Left renal pelvis (tissue), 4 donors: Measurements from ENCODE around the gene GABRB1. TPM values are rescaled to one million over a fixed set of nuclear protein-coding genes. Genes with fewer than 3 reads are reported as not detected.

Experiments used
- DNase-seq, 4 donors: peaks; one replicate each; pipeline ENCODE4 v3.0.0-alpha.2; 2013; ENCODE audit warnings: low read depth in 4 of 4, low spot score in 3 of 4
- polyA plus RNA-seq, 4 donors: library from polyadenylated mRNA; unstranded; fragments of 120-200 nt; gene quantifications; one replicate each; pipeline ENCODE4 v1.2.1, GENCODE V29; 2013; ENCODE audit not compliant: insufficient read length in 4 of 4

Gene GABRB1
- polyA plus RNA-seq, 4 donors: 0.50 to 1.0 (median 0.83) TPM; not detected in 1

DNA sequence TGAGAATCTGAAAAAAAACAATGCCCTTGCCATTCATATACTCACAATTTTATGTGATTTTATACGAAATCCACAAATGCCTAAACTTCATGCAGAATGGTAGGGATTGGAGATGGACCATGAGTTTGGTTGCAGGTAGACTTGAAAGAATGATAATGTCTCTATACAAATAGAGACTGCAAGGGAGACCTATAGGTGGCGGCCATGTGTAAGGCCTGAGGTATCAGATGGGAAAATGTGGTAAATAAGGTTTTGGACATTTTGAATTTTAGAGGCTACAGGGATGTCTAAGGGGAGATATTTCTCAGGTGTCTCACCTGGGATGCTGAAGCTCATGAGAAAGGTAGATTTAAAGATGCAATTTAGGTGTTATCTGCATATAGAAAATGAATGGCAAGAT, 78.0 kb downstream of the GABRB1 start:
- no peak for DNase-seq

DNA sequence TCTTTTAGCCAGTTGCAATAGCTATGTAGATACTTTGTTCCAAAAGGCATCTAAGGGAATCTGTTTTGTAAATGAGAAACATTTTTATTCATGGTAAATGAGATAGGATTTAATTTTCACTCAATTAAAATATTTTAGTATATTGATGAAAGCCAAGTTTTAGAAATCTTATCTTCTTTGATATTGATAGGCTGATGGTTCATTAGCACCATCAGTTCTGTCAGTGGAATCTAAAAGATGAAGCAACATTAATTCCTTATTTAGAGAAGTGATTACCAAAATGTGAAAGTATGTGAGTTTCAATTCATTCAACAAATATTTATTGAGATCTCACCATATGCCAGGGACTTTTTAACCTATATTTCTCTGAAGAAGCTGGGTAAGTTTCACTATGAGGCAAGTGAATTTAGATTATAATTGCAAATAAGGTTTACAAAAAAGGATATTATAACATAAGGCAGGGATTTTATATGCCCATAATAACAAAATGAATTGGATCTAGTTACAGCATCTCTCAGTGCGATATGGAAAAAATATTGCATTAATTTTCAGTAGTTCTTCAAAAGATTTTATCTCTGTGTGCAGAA, 79.3 kb downstream of the GABRB1 start:
- DNase-seq: no peak

GRCh38 chr4:47118192-47118929, 87.0 kb downstream of the GABRB1 start:
- DNase-seq: no peak

GRCh38 chr4:47120783-47121182, 89.4 kb downstream of the GABRB1 start:
- no peak for DNase-seq

GRCh38 chr4:47122592-47123291, 91.4 kb downstream of the GABRB1 start:
- peak; percentile 41 to 61 (median 57) for DNase-seq

- no peak for DNase-seq
Observed at GRCh38 chr4:47128991-47129390, 97.6 kb downstream of the GABRB1 start.

DNA sequence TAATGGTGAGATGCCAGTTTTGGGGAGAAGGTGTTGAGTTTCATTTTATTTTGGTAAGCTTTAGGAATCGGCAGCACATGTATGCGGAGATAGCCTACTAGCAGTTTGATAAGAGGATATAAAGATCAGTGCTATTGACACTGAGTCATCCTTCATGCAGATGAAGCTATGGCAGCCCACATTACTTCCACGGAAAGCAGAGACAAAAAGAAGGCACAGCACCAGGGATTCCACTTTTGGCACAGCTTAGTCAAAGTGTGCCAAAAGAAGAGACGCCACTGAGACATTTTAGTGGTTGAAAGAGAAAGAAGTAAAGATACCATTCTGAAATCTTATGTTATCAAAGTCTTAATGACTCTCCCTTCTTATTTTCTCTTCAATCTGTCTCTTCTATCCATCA, 103.8 kb downstream of the GABRB1 start:
- DNase-seq: no peak

- no peak for DNase-seq
Observed at GRCh38 chr4:47143261-47143660, 111.9 kb downstream of the GABRB1 start.

DNA sequence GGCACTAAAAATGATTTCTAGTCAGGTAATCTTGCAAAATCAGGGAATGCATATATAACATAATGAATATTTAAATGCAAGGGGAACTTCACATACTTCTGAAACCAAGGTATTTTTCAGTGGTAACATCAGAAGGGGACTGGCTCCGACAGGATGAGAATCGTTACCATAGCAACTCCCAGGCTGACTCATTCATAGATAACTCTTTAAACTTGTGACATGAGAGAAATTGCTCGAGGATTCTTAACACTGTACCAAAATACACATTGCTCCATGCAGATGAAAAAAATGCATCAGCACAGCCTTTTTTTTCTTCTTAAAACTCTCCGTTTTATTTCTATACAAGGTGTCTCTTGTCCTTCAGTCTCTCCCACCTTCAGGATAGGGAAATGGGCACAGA, 114.3 kb downstream of the GABRB1 start:
- DNase-seq: no peak

GRCh38 chr4:47154816-47155370, 123.5 kb downstream of the GABRB1 start:
- no peak for DNase-seq

- no peak for DNase-seq
Observed at GRCh38 chr4:47155919-47156318, 124.6 kb downstream of the GABRB1 start.

DNA sequence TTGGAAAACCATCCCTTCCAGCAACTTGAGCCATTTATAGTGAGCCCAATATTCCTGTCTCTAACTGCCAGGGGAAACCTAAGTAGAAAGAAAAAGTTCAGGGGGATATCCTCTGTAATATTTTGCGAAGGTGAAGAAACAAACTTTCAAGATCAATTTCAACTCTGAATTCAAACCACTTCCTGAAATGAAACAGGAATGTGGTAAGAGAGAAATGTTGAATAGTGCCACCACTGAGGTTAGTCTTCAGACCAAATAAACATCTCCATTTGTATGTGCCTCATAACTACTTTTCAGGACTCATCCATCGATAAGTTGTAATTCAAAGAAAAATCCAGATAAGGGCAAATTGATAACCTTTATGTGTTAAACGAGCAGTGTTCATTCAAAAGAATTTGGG, 128.7 kb downstream of the GABRB1 start:
- no peak for DNase-seq

DNA sequence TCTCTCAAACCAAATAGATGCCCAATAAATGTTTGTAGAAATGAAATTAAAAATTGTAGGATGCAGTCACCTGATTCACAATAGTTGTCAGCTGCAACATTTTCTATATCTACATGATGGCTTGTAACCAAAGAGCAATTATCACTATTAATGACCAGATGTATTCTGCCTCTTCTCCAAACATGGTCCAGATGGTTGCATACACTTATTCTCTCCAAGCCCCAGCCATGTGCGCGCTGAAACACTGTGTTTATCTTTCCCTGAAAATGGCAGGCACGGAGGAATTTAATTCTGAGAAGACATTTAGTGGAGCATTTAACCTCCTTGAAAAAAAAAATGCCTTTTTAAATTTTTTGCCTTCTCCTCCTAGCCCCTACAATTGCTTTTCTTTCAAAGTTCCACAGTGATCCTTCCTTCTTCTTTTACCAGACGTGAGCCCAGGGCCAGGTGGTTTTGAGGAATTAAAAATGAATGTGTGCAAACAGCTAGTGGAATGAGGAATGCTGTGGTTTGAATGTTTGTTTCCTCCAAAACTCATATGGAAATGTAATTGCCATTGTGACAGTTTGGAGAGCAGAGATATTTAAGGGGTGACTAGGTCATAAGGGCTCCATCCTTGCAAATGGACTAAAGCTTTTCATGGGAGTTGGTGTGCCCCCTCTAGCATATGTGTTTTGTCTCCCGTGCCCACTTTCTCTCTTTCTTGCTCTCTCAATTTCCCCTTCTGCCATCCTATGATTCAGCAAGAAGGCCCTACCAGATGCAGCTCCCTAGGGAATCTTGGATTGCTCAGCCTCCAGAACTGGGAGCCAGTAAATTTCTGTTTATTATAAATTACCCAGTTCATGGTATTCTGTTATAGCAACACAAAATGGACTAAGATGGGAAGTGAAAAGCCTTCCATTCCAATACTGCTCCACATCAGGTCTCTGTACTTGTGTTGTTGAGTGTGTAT, 136.0 kb downstream of the GABRB1 start:
- no peak for DNase-seq

DNA sequence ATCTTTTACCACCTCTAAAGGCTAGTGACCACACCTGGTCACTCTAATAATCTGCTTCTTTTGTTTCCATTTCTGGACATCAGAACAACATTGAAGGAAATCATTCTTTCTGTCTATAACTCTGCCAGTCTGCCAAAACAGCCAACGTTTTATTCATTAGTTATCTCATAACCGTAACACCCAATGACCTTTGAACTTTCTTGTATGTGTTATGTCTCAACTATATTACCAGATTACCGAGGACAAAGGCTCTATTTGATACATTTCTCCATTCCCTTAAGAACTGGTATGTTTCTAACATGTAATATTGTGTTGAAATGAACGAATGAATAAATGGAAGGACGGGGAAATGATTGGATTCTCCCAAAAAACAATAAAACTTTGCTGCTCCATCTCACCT, 152.7 kb downstream of the GABRB1 start:
- no peak for DNase-seq

GRCh38 chr4:47185761-47186160, 154.4 kb downstream of the GABRB1 start:
- no peak for DNase-seq

- no peak for DNase-seq
Observed at GRCh38 chr4:47187608-47188007, 156.2 kb downstream of the GABRB1 start.

DNA sequence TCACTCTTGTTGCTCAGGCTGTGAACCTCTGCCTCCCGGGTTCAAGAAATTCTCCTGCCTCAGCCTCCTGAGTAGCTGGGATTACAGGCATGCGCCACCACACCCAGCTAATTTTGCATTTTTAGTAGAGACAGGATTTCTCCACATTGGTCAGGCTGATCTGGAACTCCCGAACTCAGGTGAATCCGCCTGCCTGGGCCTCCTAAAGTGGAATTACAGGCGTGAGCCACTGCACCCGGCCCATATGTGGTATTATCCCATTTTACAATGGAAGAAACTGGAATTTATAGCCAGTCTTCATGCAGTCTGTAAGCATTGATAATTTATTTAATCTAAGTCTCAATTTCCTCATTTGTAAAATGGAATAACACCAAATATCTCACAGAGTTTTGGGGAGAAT, 161.8 kb downstream of the GABRB1 start:
- DNase-seq: no peak

GRCh38 chr4:47194036-47194737, 162.8 kb downstream of the GABRB1 start:
- no peak for DNase-seq

DNA sequence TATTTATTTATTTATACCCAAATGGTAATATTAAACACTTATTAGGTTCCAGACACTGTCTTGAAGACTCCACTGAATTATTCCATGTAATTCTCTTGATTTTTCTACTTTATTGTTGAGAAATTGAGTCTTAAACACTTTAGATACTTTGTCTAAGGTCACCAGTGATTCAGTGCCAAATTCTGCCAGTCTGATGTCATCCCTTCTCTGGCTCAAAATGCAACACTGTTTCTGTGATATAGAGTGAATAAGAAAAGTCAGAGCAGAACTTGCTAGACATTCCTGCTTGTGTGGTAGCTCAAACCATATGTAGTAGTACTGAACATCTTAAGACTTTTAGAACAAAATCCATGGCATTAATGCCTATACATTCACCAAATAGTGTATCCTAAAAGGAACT, 164.3 kb downstream of the GABRB1 start:
- no peak for DNase-seq

GRCh38 chr4:47198791-47199190, 167.4 kb downstream of the GABRB1 start:
- no peak for DNase-seq
